GM21360 (cell line): ENCODE measurements around the gene TC2N.
"Not testable (repeated sequence)": the region's sequence is repeated elsewhere in the genome, so short reads cannot be mapped to it uniquely, and the experiment has no call there.

Experiments
- ATAC-seq: cut with Tn5 transposase; IDR thresholded peaks from one replicate; pipeline ENCODE4 v1.9.1; 2021; ENCODE audit warnings: mild to moderate bottlenecking, moderate library complexity; ENCODE audit not compliant: unreplicated experiment

Gene TC2N

GRCh38 chr14:91755570-91756295, 111.6 kb downstream of the TC2N start:
- ATAC-seq = no peak

- ATAC-seq = no peak
Observed at GRCh38 chr14:91754819-91755218, 112.5 kb downstream of the TC2N start.

DNA sequence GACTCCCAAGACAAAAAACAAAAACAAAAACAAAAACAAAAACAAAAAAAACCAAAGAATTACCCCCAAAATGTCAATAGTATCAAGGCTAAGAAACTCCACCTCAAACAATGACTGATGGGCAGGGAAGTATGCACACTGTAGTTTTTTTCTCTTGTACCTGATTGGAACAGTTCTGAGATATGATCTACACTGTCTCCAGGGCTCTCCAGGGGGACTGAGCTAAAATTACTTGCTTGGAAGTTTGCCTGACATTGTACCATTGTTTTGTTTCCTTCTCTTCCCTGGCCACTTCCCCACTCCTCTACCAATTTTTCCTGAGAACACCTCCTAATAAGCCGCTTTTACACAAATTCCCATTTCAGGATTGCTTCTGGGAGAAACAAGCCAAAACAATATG, 113.2 kb downstream of the TC2N start:
- no peak for ATAC-seq

DNA sequence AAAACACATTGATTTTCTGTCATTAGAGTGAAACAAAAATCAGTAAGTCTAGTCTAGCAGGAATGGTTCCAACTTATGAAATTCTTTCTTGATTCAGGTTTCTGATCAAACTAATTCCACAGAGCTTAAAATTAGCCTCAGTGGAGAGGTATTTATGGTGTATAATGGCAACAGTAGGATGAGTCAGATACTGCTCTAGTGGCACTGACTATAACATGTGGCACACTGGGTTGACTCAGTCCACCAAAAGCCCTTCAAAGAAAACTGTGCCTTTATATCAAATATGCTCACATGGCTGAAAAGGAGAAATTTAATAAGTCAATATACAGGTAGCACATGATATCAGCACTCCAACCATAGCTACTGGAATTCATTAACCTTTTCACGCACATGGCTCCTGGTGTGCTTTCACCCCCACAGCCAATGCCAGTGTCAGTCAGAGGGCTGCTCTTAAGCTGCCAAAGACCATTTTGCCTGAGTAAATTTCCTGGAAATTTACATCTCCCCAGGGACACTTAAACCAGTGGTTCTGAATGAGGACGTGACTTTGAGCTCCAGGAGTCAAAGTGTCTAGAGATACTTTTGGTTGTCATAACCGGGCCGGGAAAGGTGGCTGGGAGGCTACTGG, 113.7 kb downstream of the TC2N start:
- no peak for ATAC-seq

- ATAC-seq = no peak
Observed at GRCh38 chr14:91752961-91753360, 114.4 kb downstream of the TC2N start.

- ATAC-seq = no peak
Observed at GRCh38 chr14:91751719-91752118, 115.6 kb downstream of the TC2N start.

DNA sequence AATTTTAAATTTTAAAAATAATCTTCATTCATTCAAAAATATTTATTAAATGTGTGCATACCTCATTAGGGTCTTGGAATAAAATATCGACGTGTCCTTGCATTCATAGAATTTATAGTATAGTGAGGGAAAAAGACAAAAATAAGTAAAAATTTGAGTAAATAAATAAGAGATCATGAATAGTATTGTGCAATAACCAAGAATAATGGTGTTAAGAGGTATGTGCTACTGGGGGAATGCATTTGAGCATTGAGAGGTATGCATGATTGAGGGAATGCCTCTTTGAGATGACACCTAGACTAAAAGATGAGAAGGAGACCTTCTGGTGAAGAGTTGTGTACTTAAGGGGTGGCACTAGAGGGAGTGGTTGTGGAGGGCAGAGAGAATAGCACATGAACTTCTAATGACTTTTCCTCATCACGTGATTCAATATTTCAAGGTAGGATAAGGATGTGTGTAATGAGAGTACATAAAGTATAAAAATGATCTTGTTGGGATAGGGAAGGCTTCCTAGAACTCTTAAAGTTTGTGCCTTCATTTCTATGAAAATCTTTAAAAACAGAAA, 116.6 kb downstream of the TC2N start:
- no peak for ATAC-seq

GRCh38 chr14:91749868-91750267, 117.5 kb downstream of the TC2N start:
- ATAC-seq = no peak

GRCh38 chr14:91748049-91748448, 119.3 kb downstream of the TC2N start:
- ATAC-seq = no peak

- ATAC-seq = no peak
Observed at GRCh38 chr14:91745344-91745743, 122.0 kb downstream of the TC2N start.

- no peak for ATAC-seq
Observed at GRCh38 chr14:91744068-91744480, 123.3 kb downstream of the TC2N start.

DNA sequence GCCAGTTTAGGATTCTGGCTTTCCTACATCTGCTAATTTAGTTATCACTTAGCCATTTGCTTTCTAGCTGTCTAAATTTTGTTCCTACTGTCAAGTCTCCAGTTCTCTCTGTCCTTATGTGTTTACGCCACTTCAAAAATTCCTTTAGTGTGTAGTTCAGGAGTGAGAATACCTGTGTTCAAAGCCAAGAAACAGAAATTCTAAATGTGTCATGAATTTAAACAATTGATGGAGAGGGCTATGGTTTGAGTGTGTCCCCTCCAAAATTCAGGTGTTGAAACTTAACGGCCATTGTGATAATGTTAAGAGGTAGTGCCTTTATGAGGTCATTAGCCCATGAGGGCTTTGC, 124.1 kb downstream of the TC2N start:
- ATAC-seq = no peak

DNA sequence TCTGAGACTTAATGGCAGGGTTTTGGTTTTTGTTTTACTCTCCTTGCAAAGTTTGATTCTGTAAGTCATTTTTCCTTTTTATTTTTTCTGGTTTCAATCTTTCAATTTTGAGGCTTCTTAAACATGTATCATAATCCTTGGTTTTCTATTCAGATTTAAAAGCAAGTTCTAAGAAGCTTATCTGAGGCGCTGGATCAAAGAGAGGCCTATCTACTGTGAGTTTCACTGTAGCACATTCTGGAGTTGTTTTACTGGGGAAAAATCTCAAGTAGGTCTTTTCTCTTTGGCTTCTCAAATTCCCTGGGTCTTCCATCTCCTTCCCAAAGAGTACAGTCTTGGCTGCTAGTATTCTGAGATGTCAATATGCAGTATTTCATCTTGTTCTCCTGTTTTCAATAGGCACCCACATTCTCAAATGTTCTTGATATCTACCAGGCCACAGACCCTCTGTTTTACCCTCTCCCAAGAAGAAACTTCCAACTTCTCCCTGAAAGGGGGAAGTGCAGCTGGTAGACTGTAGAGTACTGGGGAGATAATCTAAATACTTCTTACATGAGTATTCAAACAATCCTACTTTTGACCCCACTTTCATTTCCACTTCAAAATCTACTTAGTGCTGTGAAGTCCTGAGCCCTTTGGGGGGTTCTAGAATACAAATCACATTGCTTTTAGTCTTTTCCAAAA, 124.6 kb downstream of the TC2N start:
- no peak for ATAC-seq

DNA sequence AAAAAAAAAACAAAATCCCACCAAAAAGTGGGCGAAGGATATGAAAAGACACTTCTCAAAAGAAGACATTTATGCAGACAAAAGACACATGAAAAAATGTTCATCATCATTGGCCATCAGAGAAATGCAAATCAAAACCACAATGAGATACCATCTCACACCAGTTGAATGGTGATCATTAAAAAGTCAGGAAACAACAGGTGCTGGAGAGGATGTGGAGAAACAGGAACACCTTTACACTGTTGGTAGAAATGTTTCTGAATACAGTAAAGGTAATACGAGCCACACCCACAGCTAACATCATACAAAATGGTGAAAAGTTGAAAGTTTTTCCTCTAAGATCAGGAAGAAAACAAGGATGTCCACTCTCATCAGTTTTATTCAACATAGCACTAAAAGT, 127.5 kb downstream of the TC2N start:
- not testable (repeated sequence) for ATAC-seq

DNA sequence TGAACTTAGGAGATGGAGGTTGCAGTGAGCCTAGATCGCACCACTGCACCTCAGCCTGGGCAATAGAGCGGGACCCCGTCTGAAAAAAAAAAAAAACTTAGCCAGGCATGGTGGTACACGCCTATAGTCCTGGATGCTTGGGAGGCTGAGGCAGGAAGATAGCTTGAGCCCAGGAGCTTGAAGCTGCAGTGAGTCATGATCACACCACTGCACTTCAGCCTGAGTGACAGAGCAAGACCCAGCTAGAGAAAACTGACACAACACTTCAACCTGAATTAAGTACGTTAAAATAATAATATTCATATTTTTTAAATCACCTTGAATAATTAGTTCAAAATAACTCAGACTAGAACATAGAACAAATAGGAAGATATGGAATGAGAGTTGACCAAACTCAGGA, 129.7 kb downstream of the TC2N start:
- ATAC-seq = no peak

DNA sequence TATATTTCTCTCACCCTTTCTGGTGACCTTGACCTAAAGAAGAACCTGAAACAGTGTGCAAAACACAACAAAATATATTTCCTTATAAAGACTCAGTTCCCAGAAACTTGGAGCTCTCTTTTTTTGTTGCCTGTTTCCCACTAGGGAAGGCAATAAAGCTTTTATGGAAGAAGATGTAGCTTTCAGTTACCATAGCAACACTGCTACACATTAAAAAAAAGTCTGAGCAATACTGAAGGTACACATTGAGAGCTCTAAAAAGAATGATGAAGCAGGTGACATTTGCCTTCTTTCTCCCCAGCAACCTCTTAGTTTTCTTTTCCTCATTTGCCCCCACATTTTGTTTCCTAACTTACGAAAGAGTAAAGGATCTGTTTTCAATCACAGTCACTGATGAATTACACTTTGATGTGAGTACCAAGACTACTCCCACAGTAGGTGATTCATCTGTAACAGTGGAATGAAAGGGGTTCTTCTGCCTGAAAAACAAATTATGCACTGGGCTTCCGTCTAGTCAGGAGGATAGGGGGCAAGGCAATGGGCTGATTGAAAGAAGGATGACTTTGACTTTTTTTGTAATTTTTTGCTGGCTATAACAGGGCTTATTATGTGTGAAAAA, 134.4 kb downstream of the TC2N start:
- ATAC-seq = no peak

DNA sequence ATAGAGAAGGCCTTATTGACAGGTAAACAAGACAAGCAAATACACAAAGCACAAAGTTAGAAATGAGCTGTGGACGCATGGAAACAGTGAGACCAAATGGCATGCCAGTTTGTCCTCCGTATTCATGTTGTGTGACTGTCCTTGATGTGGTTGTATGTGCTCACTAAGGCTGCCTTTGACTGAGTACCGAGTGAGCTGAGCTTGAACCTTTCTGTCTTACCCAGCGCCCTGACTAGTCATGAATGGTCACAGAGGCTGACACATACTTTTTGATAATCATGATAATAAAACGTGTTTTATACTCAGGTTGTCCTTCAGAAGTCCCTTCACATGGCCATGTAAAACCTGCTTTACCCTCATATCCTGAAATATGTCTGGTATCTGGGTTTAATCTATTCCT, 134.9 kb downstream of the TC2N start:
- ATAC-seq = no peak

GRCh38 chr14:91731986-91732385, 135.3 kb downstream of the TC2N start, which contains the start of gene CATSPERB:
Gene CATSPERB (minus strand): TSS chr14:91732086. CDS start chr14:91729479, 2,607 bp downstream.
- no peak for ATAC-seq

DNA sequence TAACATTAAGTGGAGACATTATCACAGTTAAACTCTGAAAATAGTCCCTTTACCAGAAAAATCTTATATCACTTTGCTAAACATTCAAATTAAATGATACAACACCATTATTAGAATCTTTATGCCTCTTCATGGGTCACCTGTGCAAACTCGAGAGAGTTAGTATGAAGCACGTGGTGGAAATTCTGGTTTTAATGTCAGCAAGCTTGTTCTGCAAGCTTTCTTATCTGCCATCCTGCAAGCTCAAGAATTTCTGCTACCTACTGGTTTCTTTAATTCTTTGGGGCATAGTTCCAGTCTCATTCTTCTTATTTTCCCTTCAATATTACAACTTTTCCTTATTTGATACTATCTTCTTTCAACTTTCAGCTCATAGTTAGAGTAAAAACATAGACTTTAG, 136.3 kb downstream of the TC2N start:
- ATAC-seq = no peak

DNA sequence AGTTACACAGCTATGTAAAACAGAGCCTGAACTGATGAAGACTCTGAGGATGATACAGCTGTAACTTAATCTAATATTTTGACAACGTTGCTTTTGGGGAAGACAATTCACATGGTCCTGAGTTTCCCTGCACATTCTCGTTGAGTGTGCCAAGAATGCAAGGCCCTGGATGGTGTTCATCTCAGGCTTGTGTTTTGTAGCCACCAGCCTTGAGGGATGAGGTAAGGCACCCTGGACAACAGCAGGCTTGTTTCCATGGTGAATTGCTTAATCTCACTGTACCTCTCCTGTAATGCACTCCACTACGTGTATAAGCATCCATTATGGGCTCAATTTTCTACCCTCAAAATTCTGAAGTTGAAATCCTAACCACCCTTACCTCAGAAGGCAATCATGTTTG, 137.6 kb downstream of the TC2N start:
- no peak for ATAC-seq
